Posterior cingulate gyrus (tissue), 11 donors: ENCODE data around the gene THPO.

Experiments
- DNase-seq, 10 donors: peaks; one replicate each; pipeline versions ENCODE4 v3.0.0 to v3.0.0-alpha.2; 2020 to 2021; ENCODE audit warnings: mixed read lengths in 3 of 10
- intact Hi-C: fragments of 100-400 bp; cut with DNase I; formaldehyde crosslinking; loops from one replicate; pipeline ENCODE4 v1.15.1; 2023

The THPO gene

DNA sequence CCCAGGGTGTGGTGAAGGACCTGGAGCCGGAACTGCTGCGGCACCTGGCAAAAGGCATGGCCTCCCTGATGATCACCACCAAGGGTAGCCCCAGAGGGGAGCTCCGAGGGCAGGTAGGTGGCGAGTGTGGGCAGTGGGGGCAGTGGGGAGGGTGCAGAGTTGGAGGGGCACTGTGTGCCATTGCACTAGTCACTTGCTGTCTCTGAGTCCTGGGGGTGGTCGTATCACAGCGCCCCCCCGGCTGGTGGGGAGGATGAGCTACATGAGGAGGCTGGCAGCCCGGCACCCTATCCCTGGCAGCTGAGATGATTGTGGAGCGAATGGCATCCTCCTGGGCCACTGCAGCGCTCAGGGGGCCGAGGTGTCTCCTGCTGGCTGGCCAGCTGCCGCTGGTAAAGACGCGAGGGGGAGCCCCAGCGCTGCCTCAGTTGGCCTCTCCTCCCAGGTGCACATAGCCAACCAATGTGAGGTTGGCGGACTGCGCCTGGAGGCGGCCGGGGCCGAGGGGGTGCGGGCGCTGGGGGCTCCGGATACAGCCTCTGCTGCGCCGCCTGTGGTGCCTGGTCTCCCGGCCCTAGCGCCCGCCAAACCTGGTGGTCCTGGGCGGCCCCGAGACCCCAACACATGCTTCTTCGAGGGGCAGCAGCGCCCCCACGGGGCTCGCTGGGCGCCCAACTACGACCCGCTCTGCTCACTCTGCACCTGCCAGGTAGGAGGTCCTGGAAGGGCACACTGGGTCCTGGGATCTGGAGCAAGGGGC lies 8.2 kb upstream of the THPO start:
- intact Hi-C loops: no loop called here
- peak in 2 of 10 donors; percentile 66 to 80 for DNase-seq

DNA sequence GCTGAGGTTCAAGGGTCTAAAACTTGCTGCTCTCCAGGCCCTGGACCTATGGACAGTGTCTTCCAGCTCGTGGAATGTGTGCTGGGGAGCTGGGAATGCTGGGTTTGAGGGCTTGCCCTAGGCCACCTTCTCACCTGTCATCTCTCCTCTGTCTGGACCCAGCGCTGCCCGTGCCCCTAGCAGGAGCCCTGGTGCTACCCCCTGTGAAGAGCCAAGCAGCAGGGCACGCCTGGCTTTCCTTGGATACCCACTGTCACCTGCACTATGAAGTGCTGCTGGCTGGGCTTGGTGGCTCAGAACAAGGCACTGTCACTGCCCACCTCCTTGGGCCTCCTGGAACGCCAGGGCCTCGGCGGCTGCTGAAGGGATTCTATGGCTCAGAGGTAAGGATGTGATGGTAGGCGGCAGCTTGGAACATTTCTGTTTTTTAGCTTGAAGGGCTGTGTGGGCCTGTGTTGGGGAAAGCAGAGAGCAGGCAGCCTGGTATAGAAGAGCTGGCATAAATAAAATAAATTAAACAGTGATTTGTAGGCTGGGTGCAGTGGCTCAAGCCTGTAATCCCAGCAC lies 6.9 kb upstream of the THPO start:
- intact Hi-C loops: no loop called here
- DNase-seq: peak in 8 of 10 donors; percentile 12 to 94 (median 72)

DNA sequence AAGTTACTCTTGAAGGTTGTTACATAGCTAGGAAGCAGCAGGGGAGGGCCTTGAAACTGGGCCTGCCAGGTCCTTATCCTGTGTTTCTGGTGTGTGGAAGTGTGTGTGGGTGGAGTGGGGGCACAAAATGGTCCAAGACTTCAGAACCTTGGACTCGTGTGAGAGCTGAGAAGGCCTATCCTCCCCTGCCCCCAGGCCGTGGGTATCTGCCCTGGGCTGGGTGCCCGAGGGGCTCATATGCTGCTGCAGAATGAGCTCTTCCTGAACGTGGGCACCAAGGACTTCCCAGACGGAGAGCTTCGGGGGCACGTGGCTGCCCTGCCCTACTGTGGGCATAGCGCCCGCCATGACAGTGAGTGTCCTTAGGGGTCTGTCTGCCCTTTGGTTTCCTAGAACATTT lies 6.3 kb upstream of the THPO start:
- DNase-seq: peak in 1 of 10 donors; percentile 66

DNA sequence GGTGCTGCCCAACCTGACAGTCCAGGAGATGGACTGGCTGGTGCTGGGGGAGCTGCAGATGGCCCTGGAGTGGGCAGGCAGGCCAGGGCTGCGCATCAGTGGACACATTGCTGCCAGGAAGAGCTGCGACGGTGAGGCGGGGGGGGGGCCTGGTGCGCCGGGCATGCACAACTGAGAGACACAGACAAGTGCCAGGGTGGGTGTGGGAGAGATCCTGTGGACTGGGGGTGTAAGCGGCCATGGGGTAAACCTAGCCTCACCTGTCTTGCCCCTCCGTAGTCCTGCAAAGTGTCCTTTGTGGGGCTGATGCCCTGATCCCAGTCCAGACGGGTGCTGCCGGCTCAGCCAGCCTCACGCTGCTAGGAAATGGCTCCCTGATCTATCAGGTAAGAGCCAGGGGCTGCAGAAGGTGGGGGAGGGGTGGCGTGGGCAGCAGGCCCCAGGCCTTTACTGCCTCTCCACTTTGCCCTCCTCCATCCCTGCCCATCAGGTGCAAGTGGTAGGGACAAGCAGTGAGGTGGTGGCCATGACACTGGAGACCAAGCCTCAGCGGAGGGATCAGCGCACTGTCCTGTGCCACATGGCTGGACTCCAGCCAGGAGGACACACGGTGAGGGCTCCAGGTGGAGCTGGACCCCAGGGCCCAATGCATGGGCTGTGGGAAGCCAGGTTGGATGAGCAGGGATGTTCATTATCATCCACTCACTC lies 5.2 kb upstream of the THPO start:
- peak in 3 of 10 donors; percentile 14 to 57 (median 50) for DNase-seq
- intact Hi-C loops: no loop called here

More for the DNA sequence above, 6.3 kb upstream of the THPO start:
- intact Hi-C loops: no loop called here

DNA sequence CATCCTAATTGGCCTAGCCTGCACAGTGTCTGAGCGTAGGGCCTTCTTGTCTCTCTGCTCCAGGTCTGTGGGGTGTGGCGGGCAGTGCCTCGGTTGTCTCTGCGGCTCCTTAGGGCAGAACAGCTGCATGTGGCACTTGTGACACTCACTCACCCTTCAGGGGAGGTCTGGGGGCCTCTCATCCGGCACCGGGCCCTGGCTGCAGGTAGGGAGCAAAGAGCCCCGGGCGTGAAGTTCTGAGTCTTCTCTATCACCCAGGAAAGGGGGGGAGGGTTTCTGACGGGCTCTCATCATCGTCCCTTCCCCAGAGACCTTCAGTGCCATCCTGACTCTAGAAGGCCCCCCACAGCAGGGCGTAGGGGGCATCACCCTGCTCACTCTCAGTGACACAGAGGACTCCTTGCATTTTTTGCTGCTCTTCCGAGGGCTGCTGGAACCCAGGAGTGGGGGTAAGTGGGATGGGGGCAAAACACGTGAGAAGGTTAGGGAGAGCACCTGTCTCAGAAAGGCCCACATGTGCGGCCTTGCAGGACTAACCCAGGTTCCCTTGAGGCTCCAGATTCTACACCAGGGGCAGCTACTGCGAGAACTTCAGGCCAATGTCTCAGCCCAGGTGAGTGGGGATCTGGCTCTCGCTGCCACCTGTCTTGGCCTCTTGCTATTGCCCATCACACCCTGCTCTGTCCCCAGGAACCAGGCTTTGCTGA lies 4.5 kb upstream of the THPO start:
- peak in 2 of 10 donors; percentile 11 to 62 for DNase-seq
- intact Hi-C loops: no loop called here

DNA sequence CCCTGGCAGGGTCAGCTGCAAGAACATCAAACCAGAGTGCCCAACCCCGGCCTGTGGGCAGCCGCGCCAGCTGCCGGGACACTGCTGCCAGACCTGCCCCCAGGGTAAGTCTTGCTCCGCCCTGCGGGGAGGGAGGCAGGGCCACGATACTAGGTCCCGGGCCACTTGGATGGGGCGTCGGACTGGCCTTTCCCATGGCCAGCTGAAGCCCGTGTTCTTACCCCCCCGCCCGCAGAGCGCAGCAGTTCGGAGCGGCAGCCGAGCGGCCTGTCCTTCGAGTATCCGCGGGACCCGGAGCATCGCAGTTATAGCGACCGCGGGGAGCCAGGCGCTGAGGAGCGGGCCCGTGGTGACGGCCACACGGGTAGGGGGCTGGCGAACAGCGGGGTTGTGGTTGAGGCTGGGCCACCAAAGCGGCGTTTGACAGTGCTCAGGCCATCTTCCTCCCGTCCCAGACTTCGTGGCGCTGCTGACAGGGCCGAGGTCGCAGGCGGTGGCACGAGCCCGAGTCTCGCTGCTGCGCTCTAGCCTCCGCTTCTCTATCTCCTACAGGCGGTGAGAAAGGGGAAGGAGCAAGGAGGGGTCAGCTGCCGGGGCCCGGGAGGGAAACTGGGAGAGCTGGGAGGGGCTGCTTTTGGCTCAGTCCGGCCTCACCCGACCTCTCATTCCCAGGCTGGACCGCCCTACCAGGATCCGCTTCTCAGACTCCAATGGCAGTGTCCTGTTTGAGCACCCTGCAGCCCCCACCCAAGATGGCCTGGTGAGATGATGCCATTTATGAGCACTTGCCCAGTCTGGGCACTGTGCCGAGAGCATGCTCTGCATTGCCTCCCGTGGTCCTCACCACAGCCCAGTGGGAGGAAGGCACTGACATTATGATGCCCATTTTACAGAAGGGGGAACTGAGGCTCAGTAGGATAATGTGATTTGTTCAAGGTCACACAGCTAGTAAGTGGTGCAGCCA lies 3.5 kb upstream of the THPO start:
- intact Hi-C loops: no loop called here
- peak in 2 of 10 donors; percentile 77 to 81 for DNase-seq

DNA sequence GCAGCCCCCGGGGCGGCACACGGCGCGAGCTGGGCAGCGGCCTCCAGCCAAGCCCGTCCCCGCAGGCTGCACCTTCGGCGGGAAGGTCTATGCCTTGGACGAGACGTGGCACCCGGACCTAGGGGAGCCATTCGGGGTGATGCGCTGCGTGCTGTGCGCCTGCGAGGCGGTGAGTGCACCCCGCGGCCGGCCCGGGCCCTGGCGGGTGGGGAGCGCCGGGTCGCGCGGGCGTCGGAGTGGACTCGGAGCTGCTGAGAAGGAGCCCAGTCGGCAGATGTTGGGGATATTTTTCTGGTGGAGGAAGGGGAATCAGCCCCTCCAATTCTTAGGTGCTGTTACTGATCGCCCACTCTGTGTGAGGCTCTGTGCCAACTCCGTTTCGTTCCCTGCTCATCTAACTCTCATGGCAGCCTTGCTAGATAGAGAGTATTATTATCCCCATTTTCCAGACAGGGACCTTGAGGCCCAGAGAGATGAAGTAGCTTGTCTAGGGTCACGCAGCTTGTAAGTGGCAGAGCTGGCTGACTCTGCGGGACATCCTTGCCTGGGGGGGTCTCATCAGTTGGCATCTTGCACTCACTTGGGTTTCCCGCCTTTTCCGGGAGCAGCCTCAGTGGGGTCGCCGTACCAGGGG lies 2.7 kb upstream of the THPO start:
- intact Hi-C loops: no loop called here
- peak in 2 of 10 donors; percentile 81 to 86 for DNase-seq

DNA sequence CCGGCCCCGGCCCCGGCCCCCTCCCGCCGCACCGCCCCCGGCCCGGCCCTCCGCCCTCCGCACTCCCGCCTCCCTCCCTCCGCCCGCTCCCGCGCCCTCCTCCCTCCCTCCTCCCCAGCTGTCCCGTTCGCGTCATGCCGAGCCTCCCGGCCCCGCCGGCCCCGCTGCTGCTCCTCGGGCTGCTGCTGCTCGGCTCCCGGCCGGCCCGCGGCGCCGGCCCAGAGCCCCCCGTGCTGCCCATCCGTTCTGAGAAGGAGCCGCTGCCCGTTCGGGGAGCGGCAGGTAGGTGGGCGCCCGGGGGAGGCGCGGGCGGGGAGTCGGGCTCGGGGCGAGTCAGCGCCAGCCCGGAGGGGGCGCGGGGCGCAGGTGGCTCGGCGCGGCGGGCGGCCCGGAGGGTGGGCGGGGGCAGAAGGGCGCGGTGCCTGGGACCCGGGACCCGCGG lies 2.2 kb upstream of the THPO start:
- intact Hi-C loops: no loop called here
- DNase-seq: peak in 8 of 10 donors; percentile 50 to 94 (median 64)

DNA sequence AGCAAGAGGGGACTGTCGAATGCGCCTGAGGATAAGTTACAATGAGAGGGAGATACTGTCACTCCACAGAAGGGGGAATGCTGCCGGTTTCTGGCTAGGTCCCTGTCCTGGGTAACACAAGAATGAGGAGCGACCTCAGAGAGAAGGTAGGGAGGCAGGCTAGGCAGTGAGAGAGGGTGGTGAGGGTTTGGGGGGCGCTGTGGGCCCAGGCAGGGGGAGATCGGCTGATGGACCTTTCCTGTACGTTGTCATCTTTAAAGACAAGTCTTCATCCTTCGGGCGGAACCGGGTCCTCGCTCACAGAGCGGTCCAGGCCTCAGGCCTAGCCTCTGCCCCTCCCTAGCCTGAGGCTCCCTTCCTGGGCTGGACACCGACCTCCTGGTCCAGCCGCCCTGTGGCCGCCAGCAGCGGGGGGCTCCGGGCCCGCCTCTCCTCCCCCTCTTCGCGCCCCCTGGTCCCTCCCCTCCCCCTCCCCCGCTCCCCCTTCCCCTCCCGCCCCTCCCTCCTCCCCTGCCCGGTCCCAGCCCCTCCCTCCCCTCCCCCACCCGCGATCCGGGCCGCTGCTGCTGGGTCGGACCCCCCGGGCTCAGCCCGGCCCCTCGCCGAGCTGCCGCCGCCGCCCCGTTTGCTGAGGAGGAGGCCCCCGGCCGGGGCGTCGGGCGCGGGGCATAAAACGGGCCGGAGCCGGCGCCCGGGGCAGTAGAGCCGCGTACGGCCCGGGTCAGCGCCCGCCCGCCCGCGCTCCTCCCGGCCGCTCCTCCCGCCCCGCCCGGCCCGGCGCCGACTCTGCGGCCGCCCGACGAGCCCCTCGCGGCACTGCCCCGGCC lies 1.6 kb upstream of the THPO start, which contains the start of gene CHRD:
CHRD (plus strand) TSS at position 697 of the 827 bp plus-strand sequence. CDS start 265 bp downstream, outside the sequence.
- peak in 3 of 10 donors; percentile 65 to 84 (median 72) for DNase-seq
- intact Hi-C loops: loop anchor here (10.0 kb wide), 2 partner anchors 85 to 135 kb away; no protein-coding TSS in a partner anchor

DNA sequence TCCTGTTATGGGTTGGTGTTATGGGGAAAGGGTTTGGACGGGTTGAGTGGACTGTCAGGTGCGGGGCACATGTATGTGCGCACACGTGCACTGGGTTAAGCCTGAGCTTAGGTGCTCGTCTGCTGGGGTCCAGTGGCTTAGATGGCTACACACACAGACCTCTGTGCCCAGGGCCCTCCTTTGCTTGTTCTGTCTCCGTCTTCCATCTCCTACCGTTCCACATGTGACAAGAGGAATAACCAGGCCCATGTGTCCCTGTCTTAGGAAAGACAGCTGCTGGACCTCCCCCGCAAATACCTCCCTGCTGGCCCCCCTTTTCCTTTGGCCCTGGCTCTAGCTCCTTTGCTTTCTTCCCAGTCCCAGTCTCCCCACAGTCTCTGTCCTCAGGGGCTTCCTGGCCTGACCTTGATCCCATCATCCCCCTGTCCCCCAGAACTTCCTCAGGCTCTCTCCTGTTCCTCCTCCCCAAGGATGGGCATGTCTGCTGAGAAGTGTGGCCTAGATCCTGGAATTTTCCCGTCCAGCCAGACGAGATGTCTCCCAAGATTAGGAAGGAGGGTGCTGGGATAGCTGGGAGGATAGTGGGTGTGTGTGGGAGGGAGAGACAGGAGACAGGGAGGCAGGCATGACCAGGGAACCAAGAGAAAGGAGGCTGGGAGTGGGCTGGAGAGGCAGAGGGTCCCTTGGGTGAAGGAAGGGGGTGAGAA lies 797 bp upstream of the THPO start:
- peak in 3 of 10 donors; percentile 59 to 71 (median 66) for DNase-seq
- intact Hi-C loops: loop anchor here (10.0 kb wide), 2 partner anchors 86 to 136 kb away; no protein-coding TSS in a partner anchor

DNA sequence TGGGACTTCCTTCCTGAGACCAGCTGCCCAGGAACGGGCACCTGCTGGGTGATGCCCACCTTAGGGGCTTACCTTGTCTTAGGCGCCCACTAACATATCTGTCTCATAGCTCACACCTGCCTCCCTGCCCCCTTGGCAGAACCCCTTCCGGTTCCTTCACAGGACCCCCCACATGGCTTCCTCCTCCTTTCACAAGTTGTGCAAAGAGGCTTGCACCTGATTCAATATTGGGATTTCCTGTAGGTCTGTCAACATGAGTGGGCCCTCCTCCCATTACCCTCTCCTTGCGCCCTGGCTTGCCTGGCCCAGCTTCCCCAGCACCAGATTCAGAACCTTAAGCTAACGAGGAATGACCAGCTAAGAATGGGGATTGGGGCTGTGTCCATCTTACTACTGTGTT lies 633 bp downstream of the THPO start:
- intact Hi-C loops: loop anchor here (10.0 kb wide), 2 partner anchors 87 to 137 kb away; no protein-coding TSS in a partner anchor
- peak in 1 of 10 donors; percentile 13 for DNase-seq

DNA sequence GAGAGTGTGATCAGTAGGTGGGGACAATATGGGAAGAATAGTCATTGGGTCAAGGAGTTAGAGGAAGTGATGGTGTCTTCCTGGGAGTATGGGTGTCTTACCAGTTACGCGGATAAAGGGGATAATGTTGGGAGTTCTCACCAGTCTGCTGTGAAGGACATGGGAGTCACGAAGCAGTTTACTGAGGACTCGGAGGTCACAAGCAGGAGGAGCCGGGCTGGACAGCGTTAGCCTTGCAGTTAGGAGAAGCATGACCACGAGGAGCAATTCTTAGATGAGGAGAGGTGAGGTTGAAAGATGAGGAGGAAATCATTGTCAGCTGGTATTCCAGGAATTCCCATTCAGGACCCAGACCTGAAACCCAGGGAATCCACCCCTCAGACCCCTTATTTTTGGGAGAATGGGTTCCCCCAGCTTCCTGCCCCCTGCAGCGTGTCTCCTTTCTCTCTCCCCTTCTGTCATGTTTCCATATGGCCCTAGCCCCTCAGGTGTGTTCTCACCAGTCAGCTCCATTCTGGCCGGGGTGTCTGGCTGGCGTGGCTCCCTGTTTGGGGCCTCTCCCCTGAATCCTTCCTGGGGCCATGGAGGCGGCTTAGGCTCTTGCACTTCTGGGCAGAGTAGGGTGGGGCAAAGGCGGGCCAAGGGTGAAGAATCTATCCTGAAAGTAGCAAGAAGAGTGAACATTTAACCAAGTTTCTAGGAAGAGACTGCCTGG lies 2.1 kb downstream of the THPO start:
- intact Hi-C loops: loop anchor here (10.0 kb wide), 2 partner anchors 89 to 139 kb away; no protein-coding TSS in a partner anchor
- peak in 2 of 10 donors; percentile 39 to 55 for DNase-seq

DNA sequence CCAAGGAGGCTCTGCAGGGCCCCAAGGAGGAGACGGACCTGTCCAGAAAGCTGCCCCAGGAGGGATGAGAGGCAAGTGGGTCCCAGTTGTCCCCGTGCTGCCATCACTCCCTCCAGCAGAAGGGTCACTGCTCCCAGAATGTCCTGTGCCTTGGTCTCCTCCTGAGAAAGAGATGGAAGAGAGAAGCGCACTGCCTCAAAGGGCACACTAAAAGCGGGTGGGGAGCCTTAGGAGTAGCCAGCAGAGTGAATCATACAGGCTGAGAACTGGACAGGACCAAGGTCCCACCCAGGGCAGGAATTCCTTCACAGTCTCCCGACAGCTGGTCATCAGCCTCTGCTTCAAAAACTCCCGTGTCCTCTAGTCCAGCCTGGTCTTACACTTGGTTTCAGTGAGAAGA lies 4.6 kb downstream of the THPO start:
- intact Hi-C loops: loop anchor here (10.0 kb wide), 2 partner anchors 91 to 141 kb away; no protein-coding TSS in a partner anchor
- DNase-seq: peak in 2 of 10 donors; percentile 50 to 52

DNA sequence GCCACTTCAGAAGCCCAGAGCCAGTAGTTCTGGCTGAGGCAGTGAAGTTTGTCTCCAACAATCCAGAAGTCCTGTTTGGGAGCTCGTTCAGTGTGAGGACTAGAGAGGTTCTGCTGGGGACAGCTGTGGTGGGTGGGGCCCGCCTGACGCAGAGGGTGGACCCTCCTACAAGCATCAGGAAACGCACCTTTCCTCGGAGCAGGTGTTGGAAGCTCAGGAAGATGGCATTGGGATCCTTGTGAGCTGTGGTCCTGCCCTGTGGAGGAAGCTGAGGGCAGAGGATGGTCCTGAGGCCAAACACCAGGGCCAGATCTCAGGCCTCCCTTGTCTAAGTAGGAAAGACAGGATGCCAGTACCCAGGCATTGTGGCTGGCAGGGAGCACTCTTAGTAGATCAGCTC lies 5.1 kb downstream of the THPO start:
- intact Hi-C loops: loop anchor here (10.0 kb wide), 2 partner anchors 92 to 142 kb away; no protein-coding TSS in a partner anchor
- peak in 2 of 10 donors; percentile 19 to 42 for DNase-seq

DNA sequence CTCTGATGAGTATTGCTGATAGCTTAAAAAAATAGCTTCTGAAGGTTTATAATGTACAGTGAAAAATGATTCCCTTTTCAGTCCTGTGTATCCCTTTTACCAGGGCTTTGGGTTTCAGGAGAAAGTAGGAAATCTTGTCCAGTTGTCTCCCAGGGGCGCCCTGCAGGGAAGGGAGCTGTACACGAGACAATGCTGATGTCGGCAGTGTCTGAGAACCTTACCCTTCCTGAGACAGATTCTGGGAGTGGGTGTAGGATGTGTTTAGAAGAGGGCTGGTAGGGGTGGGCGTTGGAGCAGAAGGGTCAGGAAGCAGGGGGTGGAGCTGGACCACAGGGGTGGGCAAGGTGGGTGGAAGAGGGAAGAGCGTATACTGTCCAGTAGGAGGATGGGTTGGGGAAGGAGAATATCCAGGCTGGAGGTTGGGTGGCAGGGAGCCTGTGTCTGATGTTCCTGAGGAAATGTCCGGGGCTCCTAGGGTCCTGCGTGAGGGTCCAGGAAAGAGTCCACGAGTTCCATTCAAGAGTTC lies 5.6 kb downstream of the THPO start:
- peak in 2 of 10 donors; percentile 48 to 55 for DNase-seq
- intact Hi-C loops: loop anchor here (10.0 kb wide), 2 partner anchors 92 to 142 kb away; no protein-coding TSS in a partner anchor

DNA sequence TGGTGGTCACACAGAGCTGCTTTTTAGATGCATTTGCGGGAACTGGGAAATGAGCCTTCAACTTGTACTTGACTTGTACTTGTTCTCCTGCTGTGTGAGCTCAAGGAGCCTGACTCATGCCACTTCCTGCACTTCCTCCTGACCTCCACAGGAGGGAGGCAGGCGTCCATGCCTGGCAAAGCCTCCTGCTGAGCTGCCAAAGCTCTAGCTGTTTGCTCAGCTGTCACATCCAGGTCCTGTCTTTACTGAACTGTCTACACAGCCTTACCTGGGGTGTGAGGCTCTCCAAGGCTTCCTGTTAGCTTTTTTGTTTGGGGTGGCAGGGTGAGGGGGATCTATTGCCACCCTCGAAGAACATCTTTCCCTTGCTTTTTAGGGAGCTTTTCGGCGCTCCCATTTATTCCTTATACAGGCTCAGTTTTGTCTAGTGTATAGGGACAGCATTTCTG lies 6.4 kb downstream of the THPO start:
- intact Hi-C loops: loop anchor here (1.0 to 10.0 kb wide), 3 partner anchors 93 to 173 kb away; no protein-coding TSS in a partner anchor
- peak; percentile 56 to 97 (median 79) for DNase-seq
